Measurements from ENCODE around the gene FAM229B.

The FAM229B gene

DNA sequence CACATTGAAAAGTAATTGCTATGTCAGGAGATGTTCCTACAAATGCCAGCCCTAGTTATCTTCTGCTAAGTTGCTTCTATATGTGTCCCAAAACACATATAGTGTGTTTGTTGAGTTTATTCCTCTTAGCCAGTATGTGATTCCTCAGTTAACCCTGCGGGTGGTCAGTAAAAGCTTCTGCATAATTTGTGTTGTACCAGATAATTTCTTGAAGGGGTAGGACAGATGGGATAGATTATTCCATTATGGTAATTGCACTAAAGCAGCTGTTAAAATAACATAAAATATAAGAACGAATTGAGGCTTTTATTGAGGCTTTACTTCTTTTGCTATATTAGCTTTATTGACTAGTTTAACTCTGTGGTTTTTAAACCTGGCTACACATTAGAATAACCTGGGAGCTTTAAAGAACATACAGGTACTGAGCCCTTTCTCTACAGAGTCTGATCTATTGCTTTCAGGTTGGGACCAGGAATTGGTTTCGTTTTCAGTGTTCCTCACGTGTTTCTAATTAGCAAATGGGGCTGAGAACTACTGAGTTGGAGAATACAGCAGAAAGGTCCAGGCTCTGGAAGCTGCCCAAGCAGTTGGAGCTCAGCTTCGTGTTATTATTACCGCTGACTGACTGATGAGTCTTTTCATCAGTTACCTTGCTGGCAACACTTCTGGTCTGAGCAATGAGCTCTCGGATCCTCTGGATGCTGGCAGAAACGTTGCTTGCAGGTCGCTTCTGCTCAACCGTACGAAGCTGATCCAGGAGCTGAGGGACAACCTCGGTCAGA, 56.9 kb downstream of the FAM229B start:
- Mint-ChIP-seq H3K4me1 (peaks cover under 1% of the 10 kb centered on the region), H3K27ac (no peak overlapping the region)

GRCh38 chr6:112145080-112145573, 57.7 kb downstream of the FAM229B start:
- H3K9me3 Mint-ChIP-seq: no peaks in the 10 kb centered on the region
- no peaks in the 10 kb centered on the region for H3K36me3 Mint-ChIP-seq (ENCODE audit: low read depth)
- H3K27ac Mint-ChIP-seq: no peak overlapping the region
- H3K27me3 Mint-ChIP-seq: peaks cover 2% of the 10 kb centered on the region
- no peak overlapping the region for H3K4me3 Mint-ChIP-seq
- no peak for DNase-seq
- no peak for ATAC-seq
- peaks cover 1% of the 10 kb centered on the region for H3K4me1 Mint-ChIP-seq

More for the DNA sequence above, 56.9 kb downstream of the FAM229B start:
- no peak for DNase-seq
- H3K4me3 Mint-ChIP-seq: no peak overlapping the region
- H3K27me3 Mint-ChIP-seq: peaks cover under 1% of the 10 kb centered on the region
- H3K36me3 Mint-ChIP-seq (ENCODE audit: low read depth): no peaks in the 10 kb centered on the region
- ATAC-seq: no peak
- no peaks in the 10 kb centered on the region for H3K9me3 Mint-ChIP-seq

DNA sequence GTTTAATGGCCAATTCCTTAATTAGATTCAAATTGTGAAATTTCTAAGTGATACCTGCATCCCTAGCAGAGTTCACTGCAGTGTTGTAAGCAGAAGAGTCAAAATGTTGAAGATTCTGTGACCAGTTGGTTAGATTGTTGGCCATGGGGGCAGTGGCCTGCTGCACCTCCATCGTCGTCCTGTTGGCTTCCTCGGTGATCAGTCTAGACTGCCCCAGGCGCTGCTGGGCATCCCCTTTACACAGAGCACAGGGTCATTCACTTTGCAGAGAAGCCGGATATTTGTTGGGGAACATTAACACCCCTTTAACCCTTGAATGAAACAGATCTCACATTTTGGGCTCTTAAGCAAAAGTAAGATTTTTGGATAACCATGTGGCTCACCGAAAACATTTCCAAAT, 60.7 kb downstream of the FAM229B start:
- H3K27ac Mint-ChIP-seq: no peak overlapping the region
- peaks cover 5% of the 10 kb centered on the region for H3K4me1 Mint-ChIP-seq
- no peak overlapping the region for H3K4me3 Mint-ChIP-seq
- H3K36me3 Mint-ChIP-seq (ENCODE audit: low read depth): no peaks in the 10 kb centered on the region
- DNase-seq: no peak
- no peak for ATAC-seq
- peaks cover 6% of the 10 kb centered on the region for H3K27me3 Mint-ChIP-seq
- no peaks in the 10 kb centered on the region for H3K9me3 Mint-ChIP-seq

DNA sequence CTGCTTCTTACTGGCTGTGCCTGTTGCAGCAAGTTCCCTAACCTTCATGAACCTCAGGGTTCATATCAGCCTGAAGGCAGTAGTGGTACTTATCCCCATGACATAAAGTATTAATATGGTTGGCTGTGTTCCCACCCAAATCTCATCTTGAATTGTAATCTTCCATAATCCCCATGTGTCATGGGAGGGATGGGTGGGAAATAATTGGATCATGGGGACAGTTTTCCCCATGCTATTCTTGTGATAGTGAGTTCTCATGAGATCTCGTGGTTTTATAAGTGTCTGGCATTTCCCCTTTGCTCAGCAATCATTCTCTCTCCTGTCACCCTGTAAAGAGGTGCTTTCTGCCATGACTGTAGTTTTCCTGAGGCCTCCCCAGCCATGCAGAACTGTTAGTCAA, 61.8 kb downstream of the FAM229B start:
- no peak for DNase-seq
- no peaks in the 10 kb centered on the region for H3K36me3 Mint-ChIP-seq (ENCODE audit: low read depth)
- H3K9me3 Mint-ChIP-seq: no peaks in the 10 kb centered on the region
- ATAC-seq: no peak
- peaks cover 11% of the 10 kb centered on the region for H3K27me3 Mint-ChIP-seq
- H3K4me1 Mint-ChIP-seq: peaks cover 10% of the 10 kb centered on the region
- no peak overlapping the region for H3K27ac Mint-ChIP-seq
- H3K4me3 Mint-ChIP-seq: no peak overlapping the region

DNA sequence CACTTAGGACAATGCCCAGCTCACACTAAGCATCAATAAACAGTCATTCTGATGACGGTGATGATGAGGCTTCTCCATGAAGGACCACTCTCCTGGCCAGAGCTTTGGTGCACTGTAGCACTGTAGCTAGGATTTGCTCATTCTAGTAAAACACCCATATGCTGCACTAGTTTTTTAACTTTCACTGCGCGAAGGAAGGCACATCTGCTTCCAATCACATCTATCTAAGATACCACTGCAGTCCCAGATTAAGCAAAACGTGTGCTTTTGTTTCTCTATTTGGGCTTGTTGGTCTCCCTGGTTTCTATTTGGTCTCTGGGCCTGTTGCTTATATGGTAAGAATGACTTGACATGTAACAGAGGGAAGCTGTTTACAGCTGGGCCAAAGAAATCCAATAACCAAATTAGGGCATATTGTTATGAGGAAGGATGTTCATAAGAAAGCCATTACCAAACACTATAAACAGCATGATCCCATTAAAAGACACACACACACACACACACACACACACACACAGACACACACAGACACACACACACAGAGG, 62.4 kb downstream of the FAM229B start:
- no peak for DNase-seq
- ATAC-seq: no peak
- H3K27me3 Mint-ChIP-seq: peaks cover 11% of the 10 kb centered on the region
- peaks cover 16% of the 10 kb centered on the region for H3K4me1 Mint-ChIP-seq
- no peaks in the 10 kb centered on the region for H3K36me3 Mint-ChIP-seq (ENCODE audit: low read depth)
- H3K4me3 Mint-ChIP-seq: no peak overlapping the region
- H3K27ac Mint-ChIP-seq: no peak overlapping the region
- no peaks in the 10 kb centered on the region for H3K9me3 Mint-ChIP-seq

- Mint-ChIP-seq H3K4me1 (peaks cover 20% of the 10 kb centered on the region), H3K4me3 (no peak overlapping the region), H3K27ac (no peak overlapping the region), H3K36me3 (ENCODE audit: low read depth) (no peaks in the 10 kb centered on the region), H3K27me3 (peaks cover 11% of the 10 kb centered on the region), H3K9me3 (no peaks in the 10 kb centered on the region)
- DNase-seq: no peak
- no peak for ATAC-seq
Measured at GRCh38 chr6:112150363-112150762, 63.0 kb downstream of the FAM229B start.
